H1 (cell line): ENCODE measurements around the gene STAT3. TPM values are rescaled to one million over a fixed set of nuclear protein-coding genes. Genes with fewer than 3 reads are reported as not detected.

Experiments used
- CTCF ChIA-PET: fragments of 300-600 bp; sonication (Branson Sonifier 250); formaldehyde crosslinking; loops from one replicate; lab custom pipeline; 2021; ENCODE audit not compliant: partially characterized antibody; lab: Charles Lee
- POLR2A ChIA-PET: fragments of 300-600 bp; sonication (Branson Sonifier 250); formaldehyde crosslinking; loops from one replicate; lab custom pipeline; 2021; ENCODE audit warnings: inconsistent platforms; ENCODE audit not compliant: partially characterized antibody; lab: Charles Lee
- DNase-seq, 2 experiments: peaks; one replicate each; pipeline versions ENCODE4 v3.0.0 to v3.0.0-alpha.2; 2010 to 2022; ENCODE audit warnings: low spot score in 2 of 2, low read depth in 1 of 2, mixed read lengths in 1 of 2
- FAIRE-seq: peaks from 2 replicates; lab custom pipeline; 2011; peaks lifted over from hg19 to GRCh38; lab: Jason Lieb, UNC
- H2AFZ ChIP-seq: 2 replicates; pipeline ENCODE4 v1.8.1; 2012; ENCODE audit warnings: low read length, inconsistent platforms
- H2AK5ac ChIP-seq: 2 replicates; pipeline ENCODE4 v1.6.1; 2013; ENCODE audit warnings: low read depth, low read length
- H2BK120ac ChIP-seq: replicated peaks from 2 replicates; pipeline ENCODE3; 2013; ENCODE audit warnings: low read depth, low read length, inconsistent platforms
- H2BK12ac ChIP-seq: 2 replicates; pipeline ENCODE4 v1.6.1; 2013; ENCODE audit warnings: low read depth, low read length
- H2BK15ac ChIP-seq: 2 replicates; pipeline ENCODE4 v1.6.1; 2013; ENCODE audit warnings: low read length
- H2BK20ac ChIP-seq: 2 replicates; pipeline ENCODE4 v1.6.1; 2013; ENCODE audit warnings: low read length
- H2BK5ac ChIP-seq: 2 replicates; pipeline ENCODE4 v1.6.1; 2013; ENCODE audit warnings: low read depth, low read length
- H3K14ac ChIP-seq: 2 replicates; pipeline ENCODE4 v1.6.1; 2013; ENCODE audit warnings: inconsistent platforms; ENCODE audit not compliant: insufficient read length
- H3K18ac ChIP-seq: 2 replicates; pipeline ENCODE4 v1.6.1; 2013; ENCODE audit warnings: low read length; ENCODE audit errors: extremely low read depth
- H3K23ac ChIP-seq: 2 replicates; pipeline ENCODE4 v1.6.1; 2013; ENCODE audit warnings: inconsistent platforms; ENCODE audit not compliant: insufficient read length
- H3K23me2 ChIP-seq: 2 replicates; pipeline ENCODE4 v1.6.1; 2013; ENCODE audit warnings: low read depth, low read length
- H3K27ac ChIP-seq: 2 replicates; pipeline ENCODE4 v1.6.1; 2011; ENCODE audit warnings: low read depth, low read length, inconsistent platforms
- H3K27me3 ChIP-seq, 4 experiments: replicated peaks in 1 of 4; 1 replicate in 1 of 4; 2 replicates in 3 of 4; pipeline versions ENCODE4 v1.6.1 to v1.8.1; 2011 to 2013; ENCODE audit warnings: low read length in 3 of 4, mild to moderate bottlenecking in 3 of 4, inconsistent platforms in 2 of 4, mixed read lengths in 2 of 4, moderate library complexity in 1 of 4; ENCODE audit not compliant: control insufficient read depth in 3 of 4, insufficient read depth in 3 of 4; ENCODE audit errors: extremely low read depth in 1 of 4
- H3K36me3 ChIP-seq, 4 experiments: 2 replicates each; pipeline versions ENCODE4 v1.6.1 to v1.8.1; 2011 to 2013; ENCODE audit warnings: mild to moderate bottlenecking in 4 of 4, low read length in 3 of 4, moderate library complexity in 2 of 4, control low read depth in 1 of 4, inconsistent platforms in 1 of 4; ENCODE audit not compliant: insufficient read depth in 4 of 4, control insufficient read depth in 2 of 4
- H3K4ac ChIP-seq: replicated peaks from 2 replicates; pipeline ENCODE3; 2013; ENCODE audit warnings: low read length, low read depth, mixed read lengths, inconsistent platforms; ENCODE audit not compliant: insufficient read length
- H3K4me1 ChIP-seq, 4 experiments: replicated peaks in 1 of 4; 1 replicate in 1 of 4; 2 replicates in 3 of 4; pipeline versions ENCODE4 v1.6.1 to v1.8.1; 2011 to 2013; ENCODE audit warnings: low read length in 3 of 4, inconsistent platforms in 2 of 4, mixed read lengths in 1 of 4; ENCODE audit not compliant: insufficient read depth in 4 of 4, control insufficient read depth in 3 of 4
- H3K4me2 ChIP-seq, 2 experiments: 2 replicates each; pipeline versions ENCODE4 v1.6.1 to v1.8.1; 2011 to 2013; ENCODE audit warnings: low read depth in 2 of 2, low read length in 2 of 2, control low read depth in 1 of 2, inconsistent platforms in 1 of 2, mild to moderate bottlenecking in 1 of 2; ENCODE audit not compliant: insufficient read depth in 1 of 2
- H3K4me3 ChIP-seq, 4 experiments: fragments of 200-600, 300-600 bp in 1 of 4; sonication (generic), shearing (Covaris generic), sonication (Bioruptor Twin) in 1 of 4; 2 replicates each; pipeline versions ENCODE4 v1.5.1 to v1.8.1; 2011 to 2016; ENCODE audit warnings: low read length in 4 of 4, low read depth in 3 of 4, control low read depth in 2 of 4, inconsistent platforms in 2 of 4, mild to moderate bottlenecking in 2 of 4, mixed read lengths in 1 of 4, moderate library complexity in 1 of 4; ENCODE audit not compliant: insufficient read depth in 2 of 4; ENCODE audit errors: extremely low read depth in 1 of 4
- H3K56ac ChIP-seq: replicated peaks from 2 replicates; pipeline ENCODE3; 2013; ENCODE audit warnings: low read depth, mild to moderate bottlenecking, mixed read lengths, low read length, inconsistent platforms; ENCODE audit not compliant: insufficient read length
- H3K79me1 ChIP-seq: 2 replicates; pipeline ENCODE4 v1.6.1; 2013; ENCODE audit warnings: low read depth, low read length, control low read depth
- H3K79me2 ChIP-seq, 2 experiments: 2 replicates each; pipeline versions ENCODE4 v1.6.1 to v1.8.1; 2012 to 2013; ENCODE audit warnings: low read length in 2 of 2, mild to moderate bottlenecking in 2 of 2, inconsistent platforms in 1 of 2; ENCODE audit not compliant: insufficient read depth in 2 of 2, control insufficient read depth in 1 of 2
- H3K9ac ChIP-seq, 4 experiments: replicated peaks in 1 of 4; 1 replicate in 1 of 4; 2 replicates in 3 of 4; pipeline versions ENCODE4 v1.6.1 to v1.8.1; 2011 to 2013; ENCODE audit warnings: low read depth in 3 of 4, low read length in 3 of 4, control low read depth in 2 of 4, mild to moderate bottlenecking in 2 of 4, moderate library complexity in 2 of 4, inconsistent platforms in 1 of 4; ENCODE audit errors: extremely low read depth in 1 of 4
- H3K9me3 ChIP-seq, 2 experiments: 2 replicates each; pipeline versions ENCODE4 v1.6.1 to v1.8.1; 2012 to 2013; ENCODE audit warnings: mild to moderate bottlenecking in 2 of 2, moderate library complexity in 2 of 2, control low read depth in 1 of 2, inconsistent platforms in 1 of 2, low read depth in 1 of 2, low read length in 1 of 2, mixed read lengths in 1 of 2; ENCODE audit not compliant: insufficient read depth in 2 of 2
- H4K20me1 ChIP-seq, 2 experiments: replicated peaks in 1 of 2; 2 replicates each; pipeline versions ENCODE3 to v1.8.1; 2011 to 2013; ENCODE audit warnings: inconsistent platforms in 2 of 2, low read length in 2 of 2, mild to moderate bottlenecking in 1 of 2; ENCODE audit not compliant: insufficient read depth in 2 of 2, control insufficient read depth in 1 of 2
- H4K5ac ChIP-seq: 2 replicates; pipeline ENCODE4 v1.6.1; 2013; ENCODE audit warnings: low read length, low read depth, mixed read lengths, inconsistent platforms; ENCODE audit not compliant: insufficient read length
- H4K8ac ChIP-seq: 2 replicates; pipeline ENCODE4 v1.8.0; 2013; ENCODE audit warnings: mild to moderate bottlenecking, moderate library complexity, low read length, inconsistent platforms; ENCODE audit not compliant: insufficient read depth; ENCODE audit errors: extremely low read depth
- H4K91ac ChIP-seq: replicated peaks from 2 replicates; pipeline ENCODE3; 2013; ENCODE audit warnings: low read length, mixed read lengths, inconsistent platforms; ENCODE audit not compliant: insufficient read length
- CTBP2 ChIP-seq: IDR thresholded peaks from 2 replicates; pipeline ENCODE4 v1.7.0; 2011; ENCODE audit warnings: borderline replicate concordance, mild to moderate bottlenecking, moderate library complexity, mixed read lengths, low read length; ENCODE audit not compliant: insufficient read depth, insufficient read length
- NRF1 ChIP-seq: IDR thresholded peaks from 2 replicates; pipeline ENCODE4 v1.6.1; 2011; ENCODE audit warnings: mild to moderate bottlenecking, low read depth, low read length, improper control_type of control experiment
- POLR2A ChIP-seq, 2 experiments: IDR thresholded peaks; 1 replicate in 1 of 2; 2 replicates in 1 of 2; pipeline ENCODE4 v1.6.1; 2011; ENCODE audit warnings: low read depth in 2 of 2, low read length in 2 of 2, mild to moderate bottlenecking in 2 of 2; ENCODE audit errors: control extremely low read depth in 1 of 2
- SRF ChIP-seq: IDR thresholded peaks from 2 replicates; pipeline ENCODE4 v1.6.1; 2011; ENCODE audit warnings: mild to moderate bottlenecking, low read depth, low read length, moderate library complexity
- WGBS, 2 experiments: shearing (Covaris generic) in 1 of 2; methylation state at CpG; one replicate each; pipeline versions ENCODE4 v1.1.6 to v1.1.7; 2013 to 2015; ENCODE audit warnings: low lambda C conversion rate in 2 of 2, mixed read lengths in 2 of 2, inconsistent platforms in 1 of 2, low coverage in 1 of 2, missing lambda C conversion rate in 1 of 2; ENCODE audit not compliant: insufficient replicate concordance in 2 of 2, insufficient coverage in 1 of 2, insufficient read length in 1 of 2; ENCODE audit errors: extremely low coverage in 1 of 2, missing lambda C conversion rate in 1 of 2; 5-methylcytosine and 5-hydroxymethylcytosine counted together
- polyA plus RNA-seq, 7 experiments: library from polyadenylated mRNA; depleted of rRNA in 3 of 7; stranded (reverse) in 5 of 7; unstranded in 2 of 7; fragments of >200 nt in 5 of 7; fragments of 200-250 nt in 2 of 7; gene quantifications; 1 replicate in 5 of 7; 2 replicates in 1 of 7; 4 replicates in 1 of 7; pipeline versions ENCODE4 v1.2.1 to v1.2.3, GENCODE V29; 2011 to 2013; ENCODE audit warnings: missing spikeins in 2 of 7, mixed read lengths in 2 of 7
- total RNA-seq: library from RNA; stranded (reverse); fragmentation: NEBNext Ultra II Directional; extraction: Animal tissue kit (Norgen Biotek cat#: 25700); gene quantifications from 2 replicates; pipeline ENCODE4 v1.2.1, GENCODE V29; 2021

The STAT3 gene
- total and polyA plus RNA-seq, 2 of the 8 experiments (the other 6 are each of a cell fraction or from before 2014, with no cell fraction given), result 38.4 to 94.1 TPM

- Histone ChIP-seq H3K18ac (no peak overlapping the region), H3K27me3 (no peaks in the 10 kb centered on the region), H3K4me2 (no peak overlapping the region), H3K4ac (no peak overlapping the region), H3K4me3 (no peak overlapping the region), H3K23ac (no peak overlapping the region), H2BK120ac (no peak overlapping the region), H4K91ac (no peak overlapping the region), H4K20me1 (peaks cover 2 to 3% of the 10 kb centered on the region in 2 experiments), H2AFZ (no peak overlapping the region), H4K8ac (no peak overlapping the region), H3K9me3 (no peaks in the 10 kb centered on the region), H2BK15ac (no peak overlapping the region), H2BK20ac (no peak overlapping the region), H2BK12ac (no peak overlapping the region), H3K4me1 (peaks cover 10 to 18% (median 13%) of the 10 kb centered on the region in 4 experiments), H3K14ac (no peak overlapping the region), H3K23me2 (no peaks in the 10 kb centered on the region), H3K27ac (no peak overlapping the region), H2AK5ac (no peak overlapping the region), H3K9ac (no peak overlapping the region), H4K5ac (no peak overlapping the region), H3K56ac (no peak overlapping the region), H3K79me1 (peaks cover 5% of the 10 kb centered on the region), H3K36me3 (no peaks in the 10 kb centered on the region), H2BK5ac (no peak overlapping the region), H3K79me2 (no peaks in the 10 kb centered on the region; a peak in 1 of 4 replicates)
- WGBS, 2 experiments, result 79% methylated on average over 5 of the region's 5 CpGs; no CpG with 5 or more reads in 1 of the 2 experiments
- FAIRE-seq (no peak), DNase-seq (no peak)
- CTCF ChIA-PET, result interaction anchor here (1.7 to 23.6 kb wide), 4 partner anchors 10 to 91 kb away, joined by 4 to 542 read pairs (median 16); no protein-coding TSS in a partner anchor
- POLR2A ChIA-PET, result interaction anchor here (0.6 to 3.8 kb wide), 4 partner anchors 13 to 114 kb away, joined by 3 to 12 read pairs (median 4); partner anchors contain the start of gene CAVIN1
- no peak for TF ChIP-seq NRF1
- TF ChIP-seq SRF, result no peak
- no peak for TF ChIP-seq POLR2A (IDR thresholded peaks at IDR 0.05; ENCODE audit: control extremely low read depth in 1 of 2, low read depth in 2 of 2, low read length in 2 of 2)
- TF ChIP-seq CTBP2, result no peak
Observed at GRCh38 chr17:42410319-42410685, 22.1 kb upstream of the STAT3 start.
